Activated CD4-positive, alpha-beta T cell treated with anti-CD3 and anti-CD28 coated beads, Interleukin-2, amount 50 U/mL, for 16 hours (primary cell): ENCODE data around the gene STX8.
"Not testable (repeated sequence)": the region's sequence is repeated elsewhere in the genome, so short reads cannot be mapped to it uniquely, and the experiment has no call there.

Experiments
- DNase-seq: peaks from one replicate; pipeline ENCODE4 v3.0.0-alpha.2; 2020

The STX8 gene

GRCh38 chr17:9287306-9287705 lies 288.3 kb downstream of the STX8 start:
- no peak for DNase-seq

GRCh38 chr17:9286434-9286833 lies 289.2 kb downstream of the STX8 start:
- DNase-seq: no peak

GRCh38 chr17:9285602-9286427 lies 289.8 kb downstream of the STX8 start:
- DNase-seq: no peak

- no peak for DNase-seq
Observed at GRCh38 chr17:9284884-9285283, 290.7 kb downstream of the STX8 start.

GRCh38 chr17:9283909-9284308 lies 291.7 kb downstream of the STX8 start:
- no peak for DNase-seq

- no peak for DNase-seq
Observed at GRCh38 chr17:9279893-9280292, 295.7 kb downstream of the STX8 start.

- no peak for DNase-seq
Observed at GRCh38 chr17:9274973-9275372, 300.6 kb downstream of the STX8 start.

- DNase-seq: peak; percentile 69
Observed at GRCh38 chr17:9273428-9274391, 301.9 kb downstream of the STX8 start.

GRCh38 chr17:9272501-9273200 lies 303.0 kb downstream of the STX8 start:
- no peak for DNase-seq

GRCh38 chr17:9271989-9272388 lies 303.6 kb downstream of the STX8 start:
- DNase-seq: no peak

GRCh38 chr17:9270921-9271320 lies 304.7 kb downstream of the STX8 start:
- no peak for DNase-seq

- no peak for DNase-seq
Observed at GRCh38 chr17:9269350-9270035, 306.1 kb downstream of the STX8 start.

GRCh38 chr17:9268546-9268945 lies 307.1 kb downstream of the STX8 start:
- DNase-seq: no peak

- no peak for DNase-seq
Observed at GRCh38 chr17:9266697-9267117, 308.9 kb downstream of the STX8 start.

GRCh38 chr17:9266031-9266680 lies 309.5 kb downstream of the STX8 start:
- no peak for DNase-seq

- no peak for DNase-seq
Observed at GRCh38 chr17:9261081-9262012, 314.3 kb downstream of the STX8 start.

- no peak for DNase-seq
Observed at GRCh38 chr17:9259419-9259818, 316.2 kb downstream of the STX8 start.

- DNase-seq: no peak
Observed at GRCh38 chr17:9258115-9259015, 317.3 kb downstream of the STX8 start.

GRCh38 chr17:9257630-9257965 lies 318.0 kb downstream of the STX8 start:
- DNase-seq: not testable (repeated sequence)
